DMS114 treated with DMSO at 0.1 percent for 48 hours (cell line): ENCODE measurements around the gene EEF1A1.
"Not testable (repeated sequence)": the region's sequence is repeated elsewhere in the genome, so short reads cannot be mapped to it uniquely, and the experiment has no call there.

ENCODE experiments used
- DNase-seq: peaks from one replicate; lab custom pipeline; 2025; ENCODE audit not compliant: unreplicated experiment; lab: John Stamatoyannopoulos, UW

Gene EEF1A1

GRCh38 chr6:73520688-73521350 is at the start of gene EEF1A1:
Gene EEF1A1, minus strand, starts transcription at chr6:73521032. Its CDS starts 1,006 bp downstream, at chr6:73520026.
- peak; percentile 97 for DNase-seq

- no peak for DNase-seq
These were observed 48.3 kb upstream of the EEF1A1 start for GRCh38 chr6:73569121-73569520.

- DNase-seq, result no peak
These were observed 46.2 kb upstream of the EEF1A1 start for GRCh38 chr6:73566954-73567591.

DNA sequence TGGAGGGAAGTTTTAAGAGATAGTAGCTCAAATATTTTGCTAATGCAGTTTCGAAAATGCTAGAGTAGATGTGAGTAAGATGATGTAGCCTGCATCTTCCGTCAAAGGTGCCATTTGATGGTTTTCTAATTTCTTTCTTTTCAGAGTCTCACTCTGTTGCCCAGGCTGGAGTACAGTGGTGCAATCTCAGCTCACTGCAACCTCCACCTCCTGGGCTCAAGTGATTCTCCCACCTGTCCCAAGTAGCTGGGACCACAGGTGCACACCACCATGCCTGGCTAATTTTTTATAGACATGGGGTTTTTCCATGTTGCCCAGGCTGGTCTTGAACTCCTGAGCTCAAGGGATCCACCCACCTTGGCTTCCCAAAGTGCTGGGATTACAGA is 45.6 kb upstream of the EEF1A1 start:
- DNase-seq, result not testable (repeated sequence)

- no peak for DNase-seq
These were observed 45.1 kb upstream of the EEF1A1 start for GRCh38 chr6:73565767-73566485.

GRCh38 chr6:73564578-73565345 is 43.9 kb upstream of the EEF1A1 start:
- DNase-seq, result no peak

GRCh38 chr6:73562558-73562957 is 41.7 kb upstream of the EEF1A1 start:
- DNase-seq, result no peak

- DNase-seq, result no peak
These were observed 40.1 kb upstream of the EEF1A1 start for GRCh38 chr6:73560853-73561407.

DNA sequence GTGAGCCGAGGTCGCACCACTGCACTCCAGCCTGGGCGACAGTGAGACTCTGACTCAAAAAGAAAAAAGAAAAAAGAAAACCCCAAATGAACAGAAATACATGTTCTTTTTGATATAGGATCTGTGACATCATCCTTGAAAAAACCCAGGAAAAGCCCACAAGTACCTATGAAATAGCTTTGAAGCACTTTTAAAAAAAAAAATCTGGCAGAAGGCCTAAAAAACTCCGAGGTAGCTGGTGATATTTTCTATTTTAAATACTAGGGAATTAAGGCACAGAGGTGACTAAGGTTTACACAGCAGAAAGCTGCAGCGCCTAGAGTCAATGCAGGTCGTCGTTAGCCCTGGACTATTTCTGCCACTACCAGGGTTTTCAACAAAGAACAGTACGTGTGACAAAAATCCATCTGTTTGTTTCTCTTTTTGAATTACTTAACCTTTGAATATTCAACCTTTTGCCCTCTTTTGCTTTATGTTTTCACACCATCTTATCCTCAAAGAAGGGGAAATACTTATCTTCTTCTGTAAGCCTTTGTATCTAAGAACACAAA is 39.4 kb upstream of the EEF1A1 start:
- no peak for DNase-seq

GRCh38 chr6:73559399-73559794 is 38.6 kb upstream of the EEF1A1 start:
- DNase-seq, result not testable (repeated sequence)

DNA sequence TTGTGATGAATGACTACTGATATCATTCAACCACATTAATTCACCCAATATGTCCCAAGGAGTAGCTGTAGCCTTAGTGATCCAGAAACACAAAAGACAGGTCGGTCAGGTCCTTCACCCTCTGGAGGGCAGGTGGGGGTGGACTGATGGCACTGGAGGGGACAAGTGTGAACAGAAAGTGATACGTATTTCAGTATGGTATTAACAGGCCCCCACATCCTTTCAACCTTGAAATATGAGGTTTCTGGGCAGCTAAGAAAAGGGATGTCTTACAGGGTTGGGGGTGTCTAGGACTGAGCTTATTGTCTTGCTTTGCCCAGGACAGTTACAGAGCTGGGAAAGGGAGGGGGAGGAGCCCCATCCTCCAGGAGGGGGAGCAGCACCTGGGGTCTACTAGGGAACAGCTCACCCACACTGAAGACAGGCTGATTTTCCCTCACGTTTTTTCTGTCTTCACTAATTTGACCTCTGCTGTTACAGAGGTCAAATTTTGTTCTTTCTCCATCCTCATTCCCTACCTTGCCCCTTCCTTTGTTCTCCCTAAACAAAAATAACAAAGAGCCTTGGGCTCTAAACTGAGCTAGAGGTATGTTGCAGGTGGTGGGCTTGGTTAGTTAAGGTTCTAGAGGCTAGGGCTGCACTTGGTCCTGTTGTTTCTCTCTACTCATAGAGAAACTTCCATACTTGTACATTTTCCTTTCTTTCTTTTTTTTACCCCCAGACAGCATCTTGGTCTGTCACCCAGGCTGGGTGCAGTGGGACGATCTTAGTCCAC is 38.0 kb upstream of the EEF1A1 start:
- DNase-seq, result no peak

- DNase-seq, result no peak
These were observed 36.0 kb upstream of the EEF1A1 start for GRCh38 chr6:73556836-73557235.

- DNase-seq, result not testable (repeated sequence)
These were observed 34.6 kb upstream of the EEF1A1 start for GRCh38 chr6:73555380-73555949.

DNA sequence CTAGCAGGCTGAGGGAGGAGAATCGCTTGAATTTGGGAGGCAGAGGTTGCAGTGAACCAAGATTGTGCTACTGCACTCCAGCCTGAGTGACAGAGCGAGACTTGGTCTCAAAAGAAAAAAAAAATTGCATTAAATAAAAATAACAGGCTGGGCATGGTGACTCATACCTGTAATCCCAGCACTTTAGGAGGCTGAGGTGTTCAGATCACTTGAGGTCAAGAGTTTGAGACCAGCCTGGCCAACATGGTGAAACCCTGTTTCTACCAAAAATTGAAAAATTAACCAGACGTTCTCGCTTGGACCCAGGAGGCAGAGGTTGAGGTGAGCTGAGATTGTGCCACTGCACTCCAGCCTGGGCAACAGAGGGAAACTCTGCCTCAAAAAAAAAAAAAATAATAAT is 30.3 kb upstream of the EEF1A1 start:
- DNase-seq, result not testable (repeated sequence)

- no peak for DNase-seq
These were observed 27.9 kb upstream of the EEF1A1 start for GRCh38 chr6:73548458-73549446.

DNA sequence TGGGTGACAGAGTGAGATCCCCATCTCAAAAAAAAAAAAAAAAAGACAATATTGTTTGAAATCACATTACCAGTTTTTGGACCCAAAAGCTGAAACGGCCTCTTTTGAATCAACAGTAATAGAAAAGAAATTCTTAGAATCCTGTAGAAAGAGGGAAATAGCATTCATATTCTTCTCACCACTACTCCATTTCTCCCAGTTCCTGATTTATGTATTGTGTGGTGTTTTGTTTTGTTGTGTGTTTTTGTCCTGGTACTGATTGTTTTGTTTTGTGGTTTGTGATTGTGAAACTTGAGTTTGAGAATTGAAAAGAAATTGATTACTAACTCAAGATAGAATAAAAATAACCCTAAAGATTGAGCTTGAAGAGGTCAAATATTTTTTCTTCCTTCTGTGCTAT is 26.2 kb upstream of the EEF1A1 start:
- DNase-seq, result no peak

GRCh38 chr6:73542891-73543290 is 22.1 kb upstream of the EEF1A1 start:
- no peak for DNase-seq

DNA sequence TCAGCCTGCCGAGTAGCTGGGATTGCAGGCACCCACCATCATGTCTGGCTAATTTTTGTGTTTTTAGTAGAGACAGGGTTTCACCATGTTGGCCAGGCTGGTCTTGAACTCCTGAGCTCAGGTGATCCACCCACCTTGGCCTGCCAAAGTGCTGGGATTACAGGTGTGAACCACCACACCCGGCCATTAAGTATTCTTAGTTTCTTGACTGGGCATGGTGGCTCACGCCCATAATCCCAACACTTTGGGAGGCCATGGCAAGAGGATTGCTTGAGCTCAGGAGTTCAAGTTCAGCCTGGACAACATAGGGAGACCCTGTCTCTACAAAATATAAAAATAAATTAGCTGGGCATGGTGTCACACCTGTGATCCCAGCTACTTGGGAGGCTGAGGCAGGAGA is 21.6 kb upstream of the EEF1A1 start:
- not testable (repeated sequence) for DNase-seq
